SU-DHL-6 (cell line): ENCODE results near the gene ROBO2.

Experiments used
- CTCF ChIP-seq: fragments of 200-600 bp; sonication (generic); IDR thresholded peaks from one replicate; pipeline ENCODE4 v1.5.1; 2017; ENCODE audit warnings: antibody characterized with exemption, mild to moderate bottlenecking, low read length, moderate library complexity; ENCODE audit not compliant: insufficient read depth, poor library complexity, severe bottlenecking
- EZH2phosphoT487 ChIP-seq: fragments of 200-600 bp; sonication (generic), shearing (Covaris generic); conservative IDR thresholded peaks from 2 replicates; pipeline ENCODE4 v1.6.1; 2018; ENCODE audit warnings: mild to moderate bottlenecking, antibody characterized with exemption, low read length, moderate library complexity, mixed read lengths

- TF ChIP-seq EZH2phosphoT487, result no peak
- TF ChIP-seq CTCF, result no peak
Observed at GRCh38 chr3:77475507-77475906, 435.6 kb downstream of the ROBO2 start.
